Neuronal stem cell (in vitro differentiated cells): Measurements from ENCODE around the gene NEK5.

ENCODE experiments used
- DNase-seq: peaks from one replicate; pipeline ENCODE4 v3.0.0-alpha.2; 2013; ENCODE audit warnings: low spot score
- H2AFZ ChIP-seq: one replicate; pipeline ENCODE4 v1.6.1; 2013; ENCODE audit warnings: mild to moderate bottlenecking, low read length, inconsistent platforms
- H2AK5ac ChIP-seq: 2 replicates; pipeline ENCODE4 v1.6.1; 2013; ENCODE audit warnings: low read depth, mild to moderate bottlenecking, inconsistent platforms, low read length, moderate library complexity, mixed read lengths
- H2BK120ac ChIP-seq: 2 replicates; pipeline ENCODE4 v1.6.1; 2013; ENCODE audit warnings: low read depth, mild to moderate bottlenecking, inconsistent platforms, low read length, moderate library complexity, mixed read lengths
- H2BK12ac ChIP-seq: one replicate; pipeline ENCODE4 v1.6.1; 2013; ENCODE audit warnings: low read length, inconsistent platforms
- H2BK15ac ChIP-seq: 2 replicates; pipeline ENCODE4 v1.6.1; 2013; ENCODE audit warnings: mild to moderate bottlenecking, low read length, inconsistent platforms, mixed read lengths
- H2BK5ac ChIP-seq: one replicate; pipeline ENCODE4 v1.6.1; 2013; ENCODE audit warnings: inconsistent platforms, mild to moderate bottlenecking, low read length, moderate library complexity
- H3K14ac ChIP-seq: one replicate; pipeline ENCODE4 v1.6.1; 2013; ENCODE audit warnings: low read length, inconsistent platforms
- H3K18ac ChIP-seq: 2 replicates; pipeline ENCODE4 v1.6.1; 2013; ENCODE audit warnings: low read length, inconsistent platforms
- H3K23ac ChIP-seq: 2 replicates; pipeline ENCODE4 v1.6.1; 2013; ENCODE audit warnings: low read depth, mild to moderate bottlenecking, mixed read lengths, low read length, inconsistent platforms; ENCODE audit not compliant: poor library complexity
- H3K27ac ChIP-seq: replicated peaks from 3 replicates; pipeline ENCODE4 v1.5.1; 2013; ENCODE audit warnings: low read length, inconsistent platforms
- H3K27me3 ChIP-seq, 3 experiments: 2 replicates each; pipeline ENCODE4 v1.6.1; 2013; ENCODE audit warnings: low read length in 3 of 3, mild to moderate bottlenecking in 2 of 3, inconsistent platforms in 1 of 3, low read depth in 1 of 3, mixed read lengths in 1 of 3, moderate library complexity in 1 of 3; ENCODE audit not compliant: control insufficient read depth in 3 of 3, insufficient read depth in 3 of 3
- H3K36me3 ChIP-seq, 2 donors: replicated peaks in 1 of 2; 2 replicates each; pipeline ENCODE4 v1.6.1; 2013; ENCODE audit warnings: low read length in 2 of 2; ENCODE audit not compliant: control insufficient read depth in 2 of 2, insufficient read depth in 2 of 2
- H3K4ac ChIP-seq: 2 replicates; pipeline ENCODE4 v1.6.1; 2013; ENCODE audit warnings: inconsistent platforms, mild to moderate bottlenecking, low read length, moderate library complexity
- H3K4me1 ChIP-seq, 2 donors: 1 replicate in 1 of 2; 2 replicates in 1 of 2; pipeline ENCODE4 v1.6.1; 2013; ENCODE audit warnings: low read length in 2 of 2, low read depth in 1 of 2; ENCODE audit not compliant: control insufficient read depth in 2 of 2, insufficient read depth in 1 of 2
- H3K4me2 ChIP-seq: one replicate; pipeline ENCODE4 v1.6.1; 2013; ENCODE audit warnings: mild to moderate bottlenecking, low read length, inconsistent platforms; ENCODE audit not compliant: insufficient read depth, poor library complexity, severe bottlenecking
- H3K4me3 ChIP-seq, 2 donors: 2 replicates each; pipeline ENCODE4 v1.5.1; 2013; ENCODE audit warnings: low read length in 2 of 2, mild to moderate bottlenecking in 2 of 2, inconsistent platforms in 1 of 2, moderate library complexity in 1 of 2
- H3K79me1 ChIP-seq: one replicate; pipeline ENCODE4 v1.6.1; 2013; ENCODE audit warnings: low read depth, mild to moderate bottlenecking, inconsistent platforms, low read length, moderate library complexity
- H3K9ac ChIP-seq: one replicate; pipeline ENCODE4 v1.6.1; 2013; ENCODE audit warnings: mild to moderate bottlenecking, low read depth, low read length, inconsistent platforms; ENCODE audit not compliant: poor library complexity
- H3K9me3 ChIP-seq, 2 donors: replicated peaks in 1 of 2; 2 replicates each; pipeline versions ENCODE3 to v1.6.1; 2013; ENCODE audit warnings: low read length in 2 of 2, mild to moderate bottlenecking in 2 of 2, inconsistent platforms in 1 of 2, low read depth in 1 of 2, mixed read lengths in 1 of 2, moderate library complexity in 1 of 2; ENCODE audit not compliant: control insufficient read depth in 2 of 2, insufficient read depth in 1 of 2
- H4K8ac ChIP-seq: one replicate; pipeline ENCODE4 v1.6.1; 2013; ENCODE audit warnings: low read depth, mild to moderate bottlenecking, inconsistent platforms, low read length, moderate library complexity
- H4K91ac ChIP-seq: one replicate; pipeline ENCODE4 v1.6.1; 2013; ENCODE audit warnings: low read length, low read depth, mild to moderate bottlenecking, inconsistent platforms; ENCODE audit not compliant: poor library complexity
- WGBS, 2 donors: extraction: QIAGEN DNeasy Blood & Tissue Kit; methylation state at CpG; one replicate each; pipeline ENCODE4 v1.1.7; 2013; ENCODE audit warnings: missing lambda C conversion rate in 2 of 2, mixed read lengths in 1 of 2; ENCODE audit not compliant: insufficient read length in 2 of 2, insufficient replicate concordance in 1 of 2; ENCODE audit errors: extremely low coverage in 2 of 2; 5-methylcytosine and 5-hydroxymethylcytosine counted together

The NEK5 gene

GRCh38 chr13:52043675-52044074 is 85.2 kb downstream of the NEK5 start:
- no peak overlapping the region for H2AK5ac ChIP-seq
- H3K4me2 ChIP-seq, result no peak overlapping the region
- no peak overlapping the region for H2BK5ac ChIP-seq
- no peak overlapping the region for H4K91ac ChIP-seq
- H3K9me3 ChIP-seq, result no peaks in the 10 kb centered on the region
- H3K9ac ChIP-seq, result no peak overlapping the region
- no peak for DNase-seq
- H3K23ac ChIP-seq, result no peak overlapping the region
- H3K4me3 ChIP-seq, result no peak overlapping the region
- H3K27ac ChIP-seq, result no peak overlapping the region
- no peaks in the 10 kb centered on the region for H3K27me3 ChIP-seq
- H3K36me3 ChIP-seq, result no peaks in the 10 kb centered on the region
- H4K8ac ChIP-seq, result no peak overlapping the region
- no peak overlapping the region for H3K14ac ChIP-seq
- no peak overlapping the region for H2BK120ac ChIP-seq
- no peak overlapping the region for H2BK15ac ChIP-seq
- H3K18ac ChIP-seq, result no peak overlapping the region
- no peak overlapping the region for H3K4ac ChIP-seq
- no peaks in the 10 kb centered on the region for H3K4me1 ChIP-seq
- WGBS, 2 donors, result no CpG with 5 or more reads among the region's 3 CpGs
- H2AFZ ChIP-seq, result no peak overlapping the region
- H3K79me1 ChIP-seq, result no peaks in the 10 kb centered on the region
- H2BK12ac ChIP-seq, result no peak overlapping the region

- no peak overlapping the region for H2AFZ ChIP-seq
- H2AK5ac ChIP-seq, result no peak overlapping the region
- H2BK12ac ChIP-seq, result no peak overlapping the region
- no peaks in the 10 kb centered on the region for H3K4me1 ChIP-seq
- H3K4me2 ChIP-seq, result no peak overlapping the region
- H3K14ac ChIP-seq, result no peak overlapping the region
- no peak overlapping the region for H4K8ac ChIP-seq
- H3K79me1 ChIP-seq, result no peaks in the 10 kb centered on the region
- no peak overlapping the region for H3K23ac ChIP-seq
- no peak for DNase-seq
- no peak overlapping the region for H2BK120ac ChIP-seq
- H3K9me3 ChIP-seq, result peaks cover 0 to 4% of the 10 kb centered on the region in 2 donors
- no peak overlapping the region for H3K9ac ChIP-seq
- peaks cover 0 to 2% of the 10 kb centered on the region in 2 donors for H3K36me3 ChIP-seq
- H3K18ac ChIP-seq, result no peak overlapping the region
- H3K4me3 ChIP-seq, result no peak overlapping the region
- H3K27me3 ChIP-seq, result no peaks in the 10 kb centered on the region
- no peak overlapping the region for H2BK15ac ChIP-seq
- no peak overlapping the region for H4K91ac ChIP-seq
- H3K27ac ChIP-seq, result no peak overlapping the region
- no peak overlapping the region for H3K4ac ChIP-seq
- no CpG with 5 or more reads among the region's 1 CpG for WGBS, 2 donors
- H2BK5ac ChIP-seq, result no peak overlapping the region
Observed at GRCh38 chr13:52036037-52036436, 92.8 kb downstream of the NEK5 start.

DNA sequence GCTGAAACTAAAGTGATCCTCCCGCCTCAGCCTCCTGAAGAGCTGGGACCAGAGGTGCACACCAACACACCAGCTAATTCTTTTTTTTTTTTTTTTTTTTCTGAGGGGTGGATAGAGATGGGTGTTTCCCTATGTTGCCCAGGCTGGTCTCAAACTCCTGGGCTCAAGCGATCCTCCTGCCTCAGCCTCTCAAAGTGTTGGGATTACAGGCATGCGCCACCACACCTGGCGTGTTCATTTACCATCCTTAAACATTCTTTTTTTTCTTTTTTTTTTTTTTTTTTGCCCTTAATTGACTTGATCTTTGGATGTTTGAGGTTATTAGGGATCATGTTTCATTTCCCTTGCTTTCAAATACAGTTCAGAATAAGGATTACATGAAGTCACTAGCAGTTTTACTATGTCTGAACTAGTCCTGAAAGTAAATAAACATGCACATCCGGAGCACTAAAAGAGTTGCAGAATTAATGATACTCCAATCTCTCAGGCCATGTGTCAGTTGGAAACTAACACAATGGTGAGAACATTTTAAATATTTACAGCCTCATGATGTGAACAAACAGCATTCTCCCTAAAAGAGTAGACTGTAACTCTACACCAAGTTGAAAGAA is 94.2 kb downstream of the NEK5 start:
- Histone ChIP-seq H2BK15ac (no peak overlapping the region), H2AFZ (no peak overlapping the region), H3K18ac (no peak overlapping the region), H3K9ac (no peak overlapping the region), H3K4me1 (no peaks in the 10 kb centered on the region), H2BK120ac (no peak overlapping the region), H3K14ac (no peak overlapping the region), H3K23ac (no peak overlapping the region), H3K9me3 (peaks cover 6 to 7% of the 10 kb centered on the region in 2 donors), H3K4me2 (no peak overlapping the region), H2AK5ac (no peak overlapping the region), H3K79me1 (no peaks in the 10 kb centered on the region), H3K4ac (no peak overlapping the region), H3K27ac (no peak overlapping the region), H4K8ac (no peak overlapping the region), H4K91ac (no peak overlapping the region), H2BK5ac (no peak overlapping the region), H3K36me3 (peaks cover 0 to 7% of the 10 kb centered on the region in 2 donors), H2BK12ac (no peak overlapping the region), H3K4me3 (no peak overlapping the region), H3K27me3 (no peaks in the 10 kb centered on the region)
- no peak for DNase-seq
- WGBS, 2 donors, result no CpG with 5 or more reads among the region's 5 CpGs

GRCh38 chr13:52033039-52033438 is 95.8 kb downstream of the NEK5 start:
- H3K79me1 ChIP-seq, result no peaks in the 10 kb centered on the region
- no peak overlapping the region for H3K23ac ChIP-seq
- no peak overlapping the region for H3K14ac ChIP-seq
- H3K27me3 ChIP-seq, result no peaks in the 10 kb centered on the region
- no peak overlapping the region for H3K18ac ChIP-seq
- H2BK5ac ChIP-seq, result no peak overlapping the region
- H2BK12ac ChIP-seq, result no peak overlapping the region
- no peak overlapping the region for H2BK120ac ChIP-seq
- H3K36me3 ChIP-seq, result peaks cover 8 to 24% of the 10 kb centered on the region in 2 donors
- no peak for DNase-seq
- no peak overlapping the region for H2AFZ ChIP-seq
- H2AK5ac ChIP-seq, result no peak overlapping the region
- H3K4me1 ChIP-seq, result no peaks in the 10 kb centered on the region
- H4K91ac ChIP-seq, result no peak overlapping the region
- H3K9ac ChIP-seq, result no peak overlapping the region
- H3K4ac ChIP-seq, result no peak overlapping the region
- no peak overlapping the region for H3K27ac ChIP-seq
- peaks cover 11 to 23% of the 10 kb centered on the region in 2 donors for H3K9me3 ChIP-seq
- WGBS, 2 donors, result no CpG with 5 or more reads among the region's 2 CpGs
- no peak overlapping the region for H3K4me2 ChIP-seq
- H2BK15ac ChIP-seq, result no peak overlapping the region
- H4K8ac ChIP-seq, result no peak overlapping the region
- no peak overlapping the region for H3K4me3 ChIP-seq
